ENCODE measurements around the gene UNKL.
A peak's percentile ranks its signal among the peaks of the same experiment; 100 is the strongest.

UNKL gene

DNA sequence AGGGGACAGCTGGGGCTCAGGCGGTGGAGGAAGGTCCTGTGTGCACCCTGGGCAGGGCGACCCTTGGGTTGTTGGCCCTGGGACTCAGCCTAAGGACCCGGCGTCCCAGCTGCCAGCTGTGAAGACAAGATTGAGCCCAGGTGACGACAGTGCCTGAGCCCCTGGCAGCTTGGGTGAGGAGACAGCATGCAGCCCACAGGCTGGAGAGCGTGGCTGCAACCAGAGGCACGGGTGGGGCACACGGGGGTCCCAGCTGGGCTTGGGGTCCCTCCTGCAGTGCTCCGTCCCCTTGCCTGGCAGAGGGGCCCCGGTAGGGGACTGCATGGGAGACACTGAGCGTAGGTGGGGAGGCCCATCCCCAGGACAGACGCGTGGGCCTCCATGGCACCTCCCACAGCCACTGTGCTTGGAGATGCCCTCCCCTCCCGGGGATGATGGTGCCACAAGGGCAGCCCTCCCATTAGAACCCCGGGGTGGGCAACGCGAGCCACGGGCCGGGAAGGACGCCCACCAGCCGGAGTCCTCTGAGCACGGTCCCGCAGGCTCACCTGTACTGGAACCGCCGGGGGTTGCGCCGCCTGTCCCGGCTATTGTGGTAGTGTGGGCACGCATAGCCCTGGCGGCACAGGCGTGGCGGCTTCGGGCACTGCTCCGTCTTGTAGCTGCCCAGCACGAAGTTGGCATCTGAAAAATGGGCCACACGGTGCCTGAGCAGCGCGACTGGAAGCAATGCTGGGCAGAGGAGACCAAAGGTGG, 15.5 kb downstream of the UNKL start:
- DNase-seq, result no peak

DNA sequence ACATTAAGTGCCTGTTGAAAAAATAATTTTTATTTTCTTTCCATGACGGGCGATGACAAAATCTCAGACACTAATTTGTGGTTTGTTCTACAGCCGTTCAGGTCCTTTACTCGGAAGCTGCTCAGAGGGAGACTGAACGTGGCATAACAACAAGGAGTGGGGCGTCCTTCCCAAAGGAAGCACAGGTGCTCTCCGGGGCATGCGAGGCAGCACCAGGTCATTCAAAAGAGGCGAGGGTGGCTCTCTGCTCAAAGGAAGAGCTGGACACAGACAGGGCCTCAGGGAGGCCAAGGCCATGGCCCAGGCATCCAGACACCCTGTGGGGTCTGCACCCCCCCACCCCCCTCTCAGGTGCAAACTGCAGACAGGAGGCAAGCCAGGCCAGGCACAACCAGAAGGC, 16.2 kb downstream of the UNKL start:
- DNase-seq, result no peak

DNA sequence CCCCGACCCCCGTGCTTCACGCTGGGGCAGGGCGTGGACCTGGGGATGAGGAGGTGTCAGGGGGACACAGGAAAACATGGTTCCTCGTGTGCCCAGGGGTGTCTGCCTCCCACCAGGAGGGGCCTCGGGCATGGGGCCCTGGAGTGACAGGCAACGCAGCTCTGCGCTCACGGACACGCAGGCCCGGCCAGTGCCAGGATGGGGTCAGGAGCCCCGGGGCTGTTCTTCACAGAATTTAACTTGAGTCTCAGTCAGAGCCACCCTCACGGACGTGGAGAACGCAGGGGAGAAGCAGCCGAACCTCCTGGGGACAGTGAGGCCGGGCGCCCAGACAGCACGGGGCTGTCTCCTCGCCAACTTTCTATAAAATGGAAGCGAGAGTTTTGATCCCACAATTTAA, 16.7 kb downstream of the UNKL start:
- DNase-seq, result no peak

DNA sequence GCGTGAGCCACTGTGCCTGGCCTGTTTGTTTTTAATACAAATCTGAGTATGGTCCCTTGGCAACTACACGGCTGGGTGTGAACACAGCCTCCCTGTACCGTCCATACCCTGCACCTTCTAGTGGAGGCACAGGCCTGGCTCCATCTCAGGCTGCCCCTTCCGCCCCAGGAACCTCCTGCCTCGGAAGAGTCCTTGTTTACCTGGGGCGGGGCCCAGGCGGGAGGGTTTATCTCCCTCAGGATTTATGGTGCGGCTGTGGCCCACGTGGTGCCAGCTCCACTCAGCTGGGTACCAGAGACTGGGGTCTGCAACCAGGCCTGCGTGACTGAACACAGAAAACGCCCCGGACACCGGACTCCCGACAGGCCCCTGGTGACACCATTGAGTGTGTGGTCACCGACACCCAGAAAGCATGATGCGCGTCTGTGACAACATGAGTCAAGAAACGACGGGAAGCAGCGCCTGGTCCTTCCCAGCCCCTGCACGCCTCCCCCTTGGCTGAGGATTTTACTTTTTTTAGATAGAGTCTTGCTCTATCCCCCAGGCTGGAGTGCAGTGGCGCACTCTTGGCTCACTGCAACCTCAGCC, 19.0 kb downstream of the UNKL start:
- DNase-seq, result no peak

DNA sequence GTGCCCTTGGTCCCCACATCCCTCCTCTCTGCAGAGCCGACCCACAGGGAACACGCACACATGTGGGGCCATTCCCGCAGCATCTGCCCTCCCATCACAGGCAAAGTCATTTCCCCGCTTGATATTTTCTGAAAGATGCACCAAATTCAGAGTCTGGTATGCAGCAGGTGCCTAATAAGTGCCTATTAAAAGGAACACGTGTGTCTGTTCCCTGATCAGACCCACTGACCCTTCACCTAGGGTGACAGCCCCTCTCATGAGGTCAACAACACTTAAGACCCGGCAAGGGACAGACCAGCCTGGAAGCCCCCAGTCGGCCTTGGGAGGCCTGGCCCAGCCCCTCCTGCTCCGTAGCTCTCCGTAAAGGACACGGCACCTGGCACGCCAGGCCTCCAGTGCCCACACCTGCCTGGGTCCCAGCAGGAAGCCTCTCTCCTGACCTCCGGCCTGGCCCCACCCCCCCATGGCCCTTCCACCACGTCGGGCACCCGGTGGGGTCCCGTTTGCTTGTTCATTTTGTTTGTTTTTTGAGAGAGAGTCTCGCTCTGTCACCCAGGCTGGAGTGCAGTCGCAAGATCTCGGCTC, 20.0 kb downstream of the UNKL start:
- no peak for DNase-seq

DNA sequence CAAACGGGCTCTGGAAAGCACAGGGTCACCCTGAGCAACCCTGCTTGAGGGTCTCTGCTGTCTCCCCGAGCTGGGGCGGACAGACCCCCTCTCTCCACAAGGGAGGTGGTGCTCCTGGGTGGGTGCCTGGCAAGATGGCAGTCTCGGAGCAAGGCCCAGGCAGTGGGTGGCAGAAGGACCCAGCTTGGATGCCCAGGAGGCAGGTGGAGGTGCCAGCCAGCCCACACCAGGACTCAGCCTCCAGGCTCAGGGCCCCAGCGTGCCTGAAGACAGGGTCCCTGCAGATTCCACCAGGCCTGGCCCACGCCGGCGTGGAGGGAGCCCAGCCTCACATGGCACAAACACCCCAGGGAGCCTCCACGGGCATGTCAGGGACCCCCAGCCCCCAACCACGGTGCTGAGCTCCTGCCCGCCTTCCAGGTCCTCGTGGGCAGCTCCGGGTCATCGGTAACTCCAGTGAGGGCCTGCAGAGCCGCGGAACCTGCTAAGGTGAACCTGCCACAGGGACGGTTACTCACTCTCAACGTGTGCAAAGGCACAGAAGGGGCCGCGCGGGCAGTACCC, 20.8 kb downstream of the UNKL start:
- no peak for DNase-seq

DNA sequence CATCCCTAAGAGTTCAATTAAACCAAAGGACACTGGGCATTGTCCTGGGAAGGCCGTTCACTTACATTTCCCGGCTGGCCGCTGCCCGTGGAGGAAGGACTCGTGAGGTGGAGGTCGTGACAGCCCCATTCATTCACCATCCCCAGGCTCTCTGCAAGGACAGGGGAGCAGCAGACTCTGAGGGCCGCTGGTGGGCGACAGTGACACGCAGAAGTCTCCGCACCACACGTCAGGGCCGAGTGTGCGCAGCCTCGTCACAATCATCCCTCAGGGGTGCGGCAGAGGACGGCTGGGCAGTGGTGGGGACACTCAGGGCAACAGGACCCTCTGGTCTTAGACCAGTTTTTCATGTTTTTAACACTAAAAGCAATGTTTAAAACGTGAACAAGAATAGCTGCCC, 21.7 kb downstream of the UNKL start:
- no peak for DNase-seq

DNA sequence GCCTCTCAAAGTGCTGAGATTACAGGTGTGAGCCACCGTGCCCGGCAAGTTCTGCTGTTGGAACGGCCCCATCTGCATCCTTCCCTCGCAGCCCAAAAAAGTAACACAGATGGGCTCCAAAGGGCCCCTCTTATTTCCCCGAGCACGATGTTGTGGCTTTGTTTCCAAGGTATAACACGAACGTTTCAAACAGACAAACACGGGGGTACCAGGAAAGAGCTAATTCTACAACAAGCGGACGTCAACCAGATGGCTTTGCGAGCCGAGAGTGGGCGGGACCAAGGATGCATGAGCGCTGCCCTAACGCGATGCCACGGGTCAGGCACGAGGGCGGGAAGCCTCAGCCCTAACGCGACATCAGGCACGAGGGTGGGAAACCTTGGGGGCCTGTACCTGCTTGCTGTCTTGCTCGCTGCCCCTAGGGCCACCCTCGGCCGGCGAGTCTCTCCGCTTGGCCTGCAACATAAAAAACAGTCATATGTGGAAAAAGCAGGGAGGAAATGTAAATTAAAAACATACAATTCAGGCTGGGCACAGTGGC, 24.2 kb downstream of the UNKL start:
- DNase-seq, result no peak

DNA sequence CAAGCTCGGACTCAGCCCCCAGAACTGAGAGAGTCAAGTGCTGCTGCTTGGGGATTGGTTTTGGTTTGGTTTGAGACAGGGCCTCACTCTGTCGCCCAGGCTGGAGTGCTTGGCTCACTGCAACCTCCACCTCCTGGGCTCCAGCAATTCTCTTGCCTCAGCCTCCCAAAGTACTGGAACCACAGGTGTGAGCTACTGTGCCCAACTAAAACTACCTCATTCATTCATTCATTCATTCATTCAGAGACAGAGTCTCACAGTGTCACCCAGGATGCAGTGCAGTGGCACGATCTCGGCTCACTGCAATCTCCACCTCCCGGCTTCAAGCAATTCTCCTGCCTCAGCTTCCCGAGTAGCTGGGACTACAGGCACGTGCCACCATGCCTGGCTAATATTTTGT, 24.7 kb downstream of the UNKL start:
- DNase-seq, result no peak

DNA sequence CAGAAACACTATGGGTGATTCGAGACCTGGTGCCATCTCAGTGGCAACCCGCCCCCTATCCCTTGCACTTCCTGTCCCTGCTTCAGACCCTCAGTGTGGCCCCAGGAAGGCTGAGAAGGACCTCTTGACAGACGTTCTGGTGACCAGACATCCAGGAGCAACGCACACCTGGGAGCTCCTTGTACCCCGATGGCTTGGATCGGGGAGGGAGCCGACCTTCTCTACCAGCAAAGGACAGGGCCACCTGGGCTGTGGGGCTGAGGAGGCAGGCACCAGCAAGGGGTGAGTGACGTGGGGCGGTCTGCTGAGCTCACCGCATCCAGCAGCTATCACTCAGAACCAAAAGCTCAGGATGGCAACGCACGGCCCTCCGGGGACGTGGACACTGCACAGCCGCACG, 27.2 kb downstream of the UNKL start:
- DNase-seq, result no peak

DNA sequence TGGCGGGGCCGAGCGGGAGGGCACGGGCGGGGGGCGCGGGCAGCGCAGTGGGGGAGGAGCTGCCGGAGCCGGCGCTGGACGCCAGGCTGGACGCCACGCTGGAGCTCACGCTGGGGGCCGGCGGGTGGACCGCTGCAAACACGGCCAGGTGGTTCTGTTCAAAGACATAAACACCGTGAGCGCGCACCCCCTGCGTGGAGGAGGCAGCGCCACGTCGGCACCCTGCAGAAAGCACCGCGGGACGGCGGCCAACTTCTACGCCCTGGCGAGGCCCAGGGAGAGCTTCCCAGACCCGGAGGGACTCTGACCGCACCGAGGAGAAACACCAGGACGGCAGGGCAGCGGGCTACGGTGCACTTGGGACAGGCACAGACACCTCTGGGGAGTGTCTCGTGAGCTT, 29.3 kb downstream of the UNKL start:
- no peak for DNase-seq

DNA sequence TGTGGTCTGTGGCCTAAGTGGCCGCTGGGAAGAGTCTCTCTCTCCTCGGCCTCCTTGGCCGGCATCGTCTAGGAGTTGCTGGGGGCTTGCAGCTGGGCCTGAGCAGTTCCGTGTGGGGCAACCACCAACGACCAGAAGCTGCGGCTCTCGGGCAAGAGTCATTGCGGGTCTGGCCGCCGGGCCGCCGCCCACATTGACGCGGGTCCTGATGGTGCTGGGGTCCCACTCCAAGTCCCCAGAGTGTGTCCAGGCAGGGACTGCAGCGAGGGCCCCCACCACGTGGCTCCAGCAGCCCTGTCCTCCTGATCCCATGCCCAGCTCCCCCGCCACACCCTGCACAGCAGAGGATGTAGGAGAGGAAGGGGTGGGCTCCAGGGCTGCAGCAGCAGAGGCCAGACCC, 30.9 kb downstream of the UNKL start:
- DNase-seq, result no peak

DNA sequence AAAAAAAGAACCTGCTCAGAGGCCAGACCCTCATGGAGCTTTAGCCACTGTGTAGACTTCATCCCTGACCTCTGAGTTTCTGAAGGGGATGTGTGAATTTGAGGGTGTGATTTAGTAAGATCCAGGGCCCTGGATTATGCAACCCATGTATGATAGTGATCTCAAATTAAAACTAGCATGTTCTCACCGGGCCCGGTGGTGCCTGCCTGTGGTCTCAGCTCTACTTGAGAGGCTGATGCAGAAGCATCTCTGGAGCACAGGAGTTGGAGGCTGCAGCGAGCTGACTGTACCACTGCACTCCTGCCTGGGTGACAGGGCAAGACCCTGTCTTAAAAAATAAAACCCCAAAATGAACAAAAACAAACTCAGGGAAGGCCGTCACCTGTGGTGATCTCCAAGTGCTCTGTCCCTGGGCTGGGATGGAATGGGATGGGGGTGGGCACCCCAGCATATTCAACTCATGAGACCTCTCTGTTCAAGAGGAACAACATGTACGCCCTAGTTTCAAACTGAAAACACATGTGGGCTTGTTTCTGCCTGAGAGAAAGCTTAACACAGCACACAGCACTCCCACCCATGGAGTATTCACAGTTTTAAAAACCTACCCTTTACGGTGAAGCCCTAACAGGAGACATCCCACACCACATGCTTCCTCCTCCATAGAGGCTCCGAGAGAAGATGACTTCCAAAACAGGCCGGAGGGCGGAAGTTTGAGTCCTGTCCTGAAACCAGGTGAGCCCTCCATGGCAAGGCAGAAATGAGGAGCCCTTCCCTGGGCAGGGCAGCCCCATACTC, 32.7 kb downstream of the UNKL start:
- DNase-seq, result no peak

DNA sequence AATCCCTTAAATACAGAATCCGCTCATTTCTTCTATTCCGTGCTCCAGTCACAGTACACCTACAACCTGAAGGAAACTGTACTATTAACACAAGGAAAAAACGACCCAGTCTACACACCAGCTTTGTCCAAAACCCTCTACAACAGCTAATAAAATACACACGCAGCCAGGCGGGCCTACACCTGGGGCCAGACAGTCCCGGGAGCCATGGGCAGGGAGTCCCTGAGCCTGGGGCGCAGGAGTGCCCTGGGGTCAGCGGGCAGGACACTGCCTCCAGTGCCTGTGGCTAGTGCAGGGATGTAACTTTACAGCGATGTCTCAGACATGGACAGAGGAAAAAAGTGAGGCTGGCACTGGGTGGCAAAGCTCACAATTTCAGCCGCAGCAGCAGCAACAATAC, 34.3 kb downstream of the UNKL start:
- DNase-seq, result no peak

DNA sequence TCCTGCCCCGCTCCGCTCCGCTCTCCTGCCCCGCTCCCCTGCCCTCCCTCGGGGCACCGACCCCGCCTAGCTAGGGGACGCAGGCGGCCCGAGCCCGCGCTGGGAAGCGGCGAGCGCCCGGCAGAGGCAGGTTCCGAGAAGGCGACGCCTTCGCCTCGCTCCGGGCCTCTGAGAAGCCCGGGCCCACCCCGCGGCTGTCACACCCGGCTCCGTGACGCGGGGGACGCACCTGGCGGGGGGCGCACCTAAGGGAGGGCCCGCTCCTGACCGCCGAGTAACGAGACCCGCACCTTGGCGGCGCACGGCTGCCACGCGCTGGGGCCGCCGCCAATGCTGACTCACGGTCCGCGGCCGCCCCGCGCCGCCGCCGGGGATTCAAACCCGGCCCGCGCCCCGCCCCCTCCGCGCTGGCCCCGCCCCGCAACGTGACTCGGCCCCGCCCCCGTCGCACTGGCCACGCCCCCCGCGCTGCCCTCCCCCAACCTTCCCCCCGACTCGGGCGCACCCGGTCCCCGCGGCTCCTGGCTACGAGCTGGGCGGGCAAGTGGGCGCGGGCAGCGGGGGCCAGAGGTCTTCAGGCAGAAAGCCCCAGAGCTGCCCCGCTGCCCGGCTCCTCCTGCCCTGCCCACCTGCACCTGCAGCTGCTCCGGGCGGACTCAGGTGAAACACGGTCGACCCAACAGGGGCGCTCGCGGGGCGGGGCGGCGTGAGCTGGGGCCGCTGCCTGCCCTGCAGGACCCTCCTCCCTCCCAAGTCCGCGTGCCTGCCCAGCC, 35.0 kb downstream of the UNKL start:
- peak; percentile 68 to 90 (median 81) for DNase-seq

DNA sequence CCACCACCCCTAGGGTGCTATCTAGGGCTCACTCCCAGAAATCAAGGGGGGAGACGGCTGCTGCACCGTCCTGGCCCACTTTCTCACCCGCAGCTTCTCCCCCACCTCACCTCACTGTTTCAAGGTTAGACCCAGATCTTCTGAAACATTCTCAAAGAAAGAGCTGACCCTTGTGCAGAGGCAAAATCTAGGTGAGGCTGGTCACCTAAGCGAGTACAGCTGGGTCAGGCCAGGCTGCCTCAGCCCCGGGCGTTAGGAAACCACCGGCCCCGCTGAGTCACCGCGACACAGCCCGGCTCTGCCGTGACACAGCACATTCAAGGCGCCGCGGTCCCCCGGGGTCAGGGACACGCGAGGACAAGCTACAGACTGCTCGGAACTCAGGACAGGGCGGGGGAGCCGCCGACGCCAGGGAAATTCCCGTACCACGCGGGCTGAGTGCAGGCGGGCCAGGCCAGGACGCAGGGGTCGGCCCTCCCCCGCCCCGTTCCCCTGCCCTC, 35.6 kb downstream of the UNKL start:
- DNase-seq, result peak; percentile 95 to 97 (median 96)

DNA sequence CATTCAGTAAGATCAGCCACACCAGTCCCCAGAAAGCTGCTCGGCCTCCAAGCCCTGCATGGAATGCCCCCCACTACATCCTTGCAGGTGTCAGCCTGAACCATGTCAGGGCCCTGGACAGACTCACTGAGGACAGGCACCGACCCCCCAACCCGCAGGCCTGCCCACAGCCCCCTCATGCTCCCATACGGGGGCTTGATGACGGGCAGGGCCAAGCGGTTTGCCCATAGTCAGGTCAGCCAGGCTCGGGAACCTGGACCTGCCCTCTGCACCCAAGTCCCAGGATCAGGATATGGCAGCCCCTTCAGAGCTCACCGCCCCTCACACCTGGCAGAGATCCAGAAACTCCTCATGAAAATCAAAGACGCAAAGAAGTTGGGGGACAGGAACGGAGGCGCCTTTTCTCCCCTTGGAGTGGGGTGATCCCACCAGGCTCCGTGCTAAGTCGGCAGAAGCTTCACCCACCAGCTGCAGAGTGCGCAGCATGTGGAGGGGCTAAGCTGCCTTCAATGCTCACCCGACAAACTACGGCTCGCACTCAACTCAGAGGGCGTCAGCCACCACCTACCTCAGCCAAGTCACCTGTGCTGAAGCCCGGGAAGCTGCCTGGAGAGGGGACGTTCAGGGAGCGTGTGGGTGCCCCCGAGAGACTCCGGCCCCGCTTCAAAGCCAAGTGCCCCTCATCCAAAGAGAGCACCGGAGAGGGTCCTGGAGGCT, 36.3 kb downstream of the UNKL start:
- DNase-seq, result no peak

DNA sequence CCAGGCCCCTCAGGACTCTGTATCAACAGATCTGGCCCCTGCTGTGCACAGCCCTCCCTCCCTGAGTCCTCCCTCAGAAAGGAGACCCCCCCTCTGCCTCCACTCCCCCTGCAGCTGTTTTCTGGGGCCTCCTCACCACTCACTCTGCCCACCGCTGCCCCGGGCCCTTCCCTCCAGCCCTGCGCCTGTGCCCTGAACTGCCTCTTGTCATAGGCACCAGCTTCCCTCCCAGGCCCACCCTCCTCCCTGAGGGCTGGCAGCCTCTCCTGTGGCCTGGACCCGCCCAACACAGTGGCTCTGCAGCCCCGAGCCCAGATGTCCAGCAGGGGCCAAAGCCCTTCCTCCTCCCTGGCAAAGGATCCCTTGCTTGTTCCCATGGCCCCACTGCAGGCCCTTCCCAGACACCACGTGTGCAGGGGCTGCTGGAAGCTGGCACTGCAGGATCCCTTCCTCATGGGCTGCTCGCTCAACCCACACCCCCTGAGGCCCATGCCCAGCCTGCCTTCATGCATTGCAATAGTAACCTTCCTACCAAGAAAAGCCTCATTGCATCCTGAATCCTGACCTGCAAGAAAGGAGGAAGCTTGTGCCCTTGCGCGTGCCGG, 37.0 kb downstream of the UNKL start:
- no peak for DNase-seq

DNA sequence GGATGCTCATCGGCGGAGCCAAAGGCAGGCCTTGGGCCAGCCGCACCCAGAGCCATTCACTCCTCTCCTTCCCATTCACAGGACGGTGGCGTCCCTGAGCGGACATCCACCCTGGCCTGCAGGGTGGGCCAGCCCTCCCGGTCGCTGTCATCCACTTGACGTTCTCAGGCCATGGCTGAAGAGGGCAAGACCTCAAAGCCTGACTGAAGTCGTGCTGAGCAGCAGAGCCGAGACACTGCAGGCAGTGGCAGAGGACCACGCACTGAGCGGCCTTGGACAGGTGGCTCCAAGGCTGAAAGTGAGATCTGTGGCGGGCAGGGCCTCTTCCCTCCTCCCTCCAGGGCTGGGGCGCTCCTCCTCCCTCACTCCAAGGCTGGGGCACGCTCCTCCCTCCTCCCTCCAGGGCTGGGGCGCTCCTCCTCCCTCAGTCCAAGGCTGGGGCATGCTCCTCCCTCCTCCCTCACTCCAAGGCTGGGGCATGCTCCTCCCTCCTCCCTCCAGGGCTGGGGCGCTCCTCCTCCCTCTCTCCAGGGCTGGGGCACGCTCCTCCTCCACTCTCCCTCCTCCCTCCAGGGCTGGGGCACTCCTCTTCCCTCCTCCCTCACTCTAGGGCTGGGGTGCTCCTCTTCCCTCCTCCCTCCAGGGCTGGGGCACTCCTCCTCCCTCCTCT, 38.6 kb downstream of the UNKL start:
- no peak for DNase-seq

DNA sequence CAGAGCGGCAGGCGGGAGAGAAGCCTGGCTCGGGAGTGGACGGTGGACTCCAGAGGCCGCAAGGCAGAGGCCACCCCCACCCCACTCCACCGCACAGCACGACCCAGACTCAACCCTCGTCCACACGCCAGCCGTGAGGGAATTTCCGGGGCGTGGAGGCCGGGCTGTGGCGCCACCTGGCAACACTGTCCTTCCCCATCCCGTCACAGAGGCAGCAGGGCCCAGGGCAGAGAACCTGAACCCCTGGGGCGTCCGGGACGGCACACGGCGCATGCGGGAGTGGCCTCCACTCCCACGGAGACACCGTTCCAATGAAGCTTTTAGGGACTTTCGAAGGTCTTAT, 39.2 kb downstream of the UNKL start:
- DNase-seq, result no peak

Data from suppressor macrophage treated with lipopolysaccharide for 1 hour (primary cell).